ENCODE measurements around the gene DDOST.
A peak's percentile ranks its signal among the peaks of the same experiment; 100 is the strongest.

Gene DDOST

DNA sequence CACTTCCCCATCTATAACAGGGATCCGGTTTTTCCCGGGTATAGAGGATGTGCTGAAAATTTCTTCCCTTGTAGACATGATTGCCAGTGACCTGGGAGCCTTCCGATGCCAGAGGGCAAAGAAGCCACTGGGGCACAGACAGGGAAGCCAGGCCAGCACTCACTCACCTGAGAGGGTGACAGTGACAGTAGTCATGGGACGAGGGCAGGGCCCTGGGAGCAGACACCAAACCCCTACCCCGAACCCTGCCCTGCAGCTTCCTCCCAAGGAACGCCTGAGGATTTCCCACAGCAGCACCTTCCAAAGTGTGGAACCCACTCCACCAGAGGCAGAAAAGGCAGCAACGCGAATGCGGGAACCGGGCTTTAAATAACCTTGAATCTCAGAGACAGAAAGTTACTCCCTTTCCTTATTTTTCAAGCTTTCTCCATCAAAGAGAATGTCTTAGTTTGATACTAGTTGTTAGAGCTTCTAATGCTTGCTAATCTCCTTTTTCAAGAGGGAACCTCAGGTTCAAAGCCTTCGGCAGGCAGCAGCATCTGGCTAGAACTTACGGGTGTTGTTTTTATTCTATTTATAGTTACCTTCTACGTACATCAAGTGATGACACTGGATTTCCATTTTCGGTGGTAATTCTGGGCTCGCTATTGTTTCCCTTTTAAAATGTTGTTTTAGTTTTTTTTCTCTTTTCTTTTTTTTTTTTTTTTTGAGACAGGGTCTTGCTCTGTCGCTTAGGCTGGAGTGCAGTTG, 2.8 kb downstream of the DDOST start:
- no peak for DNase-seq

DNA sequence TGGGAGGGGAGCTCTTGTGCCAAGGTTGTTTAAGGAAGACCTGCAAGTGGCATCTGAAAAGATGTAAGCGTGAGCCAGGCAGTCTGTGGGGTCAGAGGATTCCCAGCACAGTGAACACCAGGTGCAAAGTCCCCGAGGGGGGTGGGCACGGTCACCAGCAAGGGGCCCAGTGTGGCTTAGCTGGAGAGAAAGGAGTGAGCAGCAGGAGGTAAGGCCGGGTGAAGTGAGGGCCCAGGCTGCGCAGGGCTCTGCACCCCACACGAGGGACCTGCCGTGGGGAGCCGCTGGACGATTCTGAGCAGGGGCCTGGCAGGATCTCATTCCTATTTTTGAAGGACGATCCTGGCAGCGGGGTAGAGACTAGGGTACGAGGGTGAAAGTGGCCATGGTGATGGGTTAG, 4.1 kb downstream of the DDOST start:
- no peak for DNase-seq

DNA sequence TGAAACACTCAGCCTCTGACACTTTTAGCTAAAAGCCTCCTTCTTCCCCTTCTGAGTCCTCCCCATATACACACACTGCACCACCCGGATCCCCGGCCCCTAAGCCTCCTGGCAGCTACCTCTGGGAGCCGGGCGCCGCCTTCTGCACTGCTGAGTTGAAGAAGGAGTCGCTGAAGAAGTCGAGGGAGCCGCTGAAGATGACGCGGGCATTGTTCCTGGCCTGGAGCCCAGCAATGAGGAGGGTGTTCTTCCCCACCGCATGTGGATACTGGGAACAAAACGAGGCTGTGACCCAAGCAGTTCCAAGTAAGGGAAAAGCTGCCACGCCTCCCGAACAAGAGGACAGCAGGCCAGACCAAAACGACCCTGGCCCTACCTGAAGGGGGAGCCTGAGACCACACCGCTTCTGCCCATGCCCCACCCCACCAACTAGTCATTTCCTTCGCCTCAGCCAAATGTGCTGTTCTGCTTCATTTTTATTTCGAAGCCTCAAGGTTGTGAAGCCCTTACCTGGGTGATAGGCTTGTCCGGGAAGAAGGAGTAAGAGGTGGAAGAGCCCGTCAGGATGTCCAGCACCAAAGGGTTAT, 7.0 kb downstream of the DDOST start:
- no peak for DNase-seq

DNA sequence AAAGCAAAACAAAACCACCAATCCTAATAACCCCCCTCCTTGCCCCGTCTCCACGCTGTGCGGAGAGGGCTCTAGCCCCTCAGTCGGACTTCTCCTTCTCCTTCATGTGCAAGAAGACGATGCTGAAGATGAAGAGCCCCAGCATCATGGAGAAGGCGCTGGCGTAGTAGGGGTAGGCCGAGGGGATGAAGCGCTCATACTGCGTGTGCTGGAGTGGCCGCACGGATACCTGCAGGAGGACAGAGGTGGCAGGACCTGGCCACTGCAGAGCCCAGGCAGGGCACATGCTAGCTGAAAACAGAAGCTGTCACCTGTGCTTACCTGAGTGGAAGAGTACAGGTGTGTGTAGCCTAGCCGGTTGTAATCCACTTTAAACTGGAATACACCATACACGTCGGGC, 8.9 kb downstream of the DDOST start:
- DNase-seq, result no peak

DNA sequence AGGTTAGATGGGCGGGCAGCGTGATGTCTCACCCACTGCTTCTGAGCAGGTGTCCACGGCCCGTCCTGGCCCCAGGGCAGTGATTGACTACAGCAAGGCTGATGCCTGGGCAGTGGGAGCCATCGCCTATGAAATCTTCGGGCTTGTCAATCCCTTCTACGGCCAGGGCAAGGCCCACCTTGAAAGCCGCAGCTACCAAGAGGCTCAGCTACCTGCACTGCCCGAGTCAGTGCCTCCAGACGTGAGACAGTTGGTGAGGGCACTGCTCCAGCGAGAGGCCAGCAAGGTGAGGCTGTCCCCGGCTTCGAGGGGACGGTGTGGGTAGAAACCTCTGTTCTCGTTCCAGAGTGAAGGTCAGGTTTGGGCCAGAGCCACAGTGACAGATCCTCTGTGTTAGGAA, 12.2 kb downstream of the DDOST start:
- DNase-seq, result no peak

DNA sequence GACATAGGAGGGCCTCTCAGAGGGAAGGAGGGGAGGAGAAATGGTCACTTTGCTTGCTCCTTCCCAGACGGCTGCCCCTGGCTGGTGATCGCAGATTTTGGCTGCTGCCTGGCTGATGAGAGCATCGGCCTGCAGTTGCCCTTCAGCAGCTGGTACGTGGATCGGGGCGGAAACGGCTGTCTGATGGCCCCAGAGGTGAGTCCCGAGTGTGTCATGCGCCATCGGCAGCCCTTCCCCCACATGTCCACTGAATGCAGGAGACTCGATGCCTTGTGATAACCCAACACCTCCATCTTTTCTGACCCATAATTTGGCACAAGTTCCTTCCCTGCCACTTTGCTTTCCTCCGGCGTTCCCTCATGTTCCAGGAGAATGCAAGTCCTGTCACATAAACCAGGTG, 12.7 kb downstream of the DDOST start:
- no peak for DNase-seq

DNA sequence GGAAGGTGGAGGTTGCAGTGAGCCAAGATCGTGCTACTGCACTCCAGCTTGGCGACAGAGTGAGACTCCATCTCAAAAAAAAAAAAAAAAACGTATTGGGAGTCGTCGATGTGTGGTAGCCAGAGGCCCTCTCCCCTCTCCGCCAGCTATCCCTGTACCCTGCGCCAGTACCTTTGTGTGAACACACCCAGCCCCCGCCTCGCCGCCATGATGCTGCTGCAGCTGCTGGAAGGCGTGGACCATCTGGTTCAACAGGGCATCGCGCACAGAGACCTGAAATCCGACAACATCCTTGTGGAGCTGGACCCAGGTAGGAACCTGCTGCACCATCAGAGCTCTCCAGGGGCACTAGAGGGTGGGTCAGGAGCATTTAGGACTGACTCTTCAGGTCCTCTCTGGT, 15.8 kb downstream of the DDOST start:
- DNase-seq, result no peak

DNA sequence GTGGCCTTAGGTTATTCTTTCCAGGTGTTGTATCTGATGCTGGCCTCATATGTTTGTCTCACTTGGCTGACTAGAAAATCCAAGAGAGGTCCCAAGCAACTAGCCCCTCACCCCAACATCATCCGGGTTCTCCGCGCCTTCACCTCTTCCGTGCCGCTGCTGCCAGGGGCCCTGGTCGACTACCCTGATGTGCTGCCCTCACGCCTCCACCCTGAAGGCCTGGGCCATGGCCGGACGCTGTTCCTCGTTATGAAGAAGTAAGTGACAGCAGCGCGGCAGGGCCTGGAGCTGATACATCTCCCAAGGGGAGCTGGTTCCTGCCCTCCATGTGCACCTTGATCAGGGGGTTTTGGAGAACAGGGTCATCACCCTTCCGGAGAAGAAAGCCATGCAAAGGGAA, 16.8 kb downstream of the DDOST start:
- DNase-seq, result no peak

DNA sequence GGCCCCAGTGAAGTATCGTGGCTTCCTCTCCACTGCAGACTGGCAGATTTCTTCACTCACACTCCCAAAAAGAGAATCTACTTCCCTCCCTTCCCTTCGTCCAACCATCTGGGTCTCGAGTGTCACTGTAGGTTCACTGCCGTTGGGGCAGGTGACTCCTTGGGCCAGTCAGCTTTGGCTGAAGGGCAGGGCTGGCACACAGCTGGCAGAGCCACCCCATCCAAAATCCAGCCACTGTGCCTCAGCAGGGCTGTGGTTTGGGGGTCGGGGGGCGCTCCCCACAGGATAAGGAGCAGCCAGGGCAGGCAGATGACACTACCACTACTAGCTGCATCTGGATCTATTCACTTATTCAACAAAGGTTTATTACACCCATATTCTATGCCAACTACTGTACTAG, 18.1 kb downstream of the DDOST start:
- DNase-seq, result no peak

DNA sequence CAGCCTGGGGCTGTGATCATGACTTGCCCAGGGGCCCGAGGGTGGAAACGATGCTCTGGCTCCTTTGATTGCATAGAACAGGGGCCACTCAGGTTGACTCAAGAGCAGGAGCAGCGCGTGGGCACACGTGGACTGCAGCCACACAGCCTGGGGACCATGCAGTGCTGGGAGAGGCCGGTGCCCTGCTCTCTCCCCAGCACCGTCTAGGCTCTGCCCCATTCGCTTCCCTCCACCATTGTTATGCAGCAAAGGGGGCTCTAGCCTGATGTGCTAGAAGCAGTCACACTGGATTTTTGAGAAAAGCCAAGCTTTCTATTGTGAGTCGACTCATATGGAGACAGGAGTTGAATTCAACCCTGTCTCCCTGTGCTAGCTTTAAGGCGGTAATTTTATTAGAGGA, 19.2 kb downstream of the DDOST start:
- DNase-seq, result no peak

DNA sequence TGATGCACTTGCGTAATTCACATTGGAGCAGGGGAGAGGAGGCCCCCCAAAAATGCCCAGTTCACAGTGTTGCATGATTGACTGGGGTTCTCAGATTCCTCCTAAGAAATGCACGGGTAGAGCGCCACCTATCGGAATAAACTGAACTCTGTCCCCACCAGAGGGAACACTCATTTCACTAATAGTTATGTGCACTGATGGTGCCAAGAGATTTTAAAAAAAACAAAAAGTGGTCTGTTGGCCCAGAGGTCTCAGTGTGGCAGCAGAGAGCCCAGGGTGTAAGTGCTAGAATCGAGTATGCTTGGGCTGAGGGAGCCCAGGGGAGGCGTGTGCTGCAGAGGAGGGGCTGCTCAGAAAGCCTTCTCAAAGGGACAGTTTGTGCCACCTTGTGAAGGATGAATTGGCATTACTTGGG, 21.0 kb downstream of the DDOST start:
- DNase-seq, result peak; percentile 44

DNA sequence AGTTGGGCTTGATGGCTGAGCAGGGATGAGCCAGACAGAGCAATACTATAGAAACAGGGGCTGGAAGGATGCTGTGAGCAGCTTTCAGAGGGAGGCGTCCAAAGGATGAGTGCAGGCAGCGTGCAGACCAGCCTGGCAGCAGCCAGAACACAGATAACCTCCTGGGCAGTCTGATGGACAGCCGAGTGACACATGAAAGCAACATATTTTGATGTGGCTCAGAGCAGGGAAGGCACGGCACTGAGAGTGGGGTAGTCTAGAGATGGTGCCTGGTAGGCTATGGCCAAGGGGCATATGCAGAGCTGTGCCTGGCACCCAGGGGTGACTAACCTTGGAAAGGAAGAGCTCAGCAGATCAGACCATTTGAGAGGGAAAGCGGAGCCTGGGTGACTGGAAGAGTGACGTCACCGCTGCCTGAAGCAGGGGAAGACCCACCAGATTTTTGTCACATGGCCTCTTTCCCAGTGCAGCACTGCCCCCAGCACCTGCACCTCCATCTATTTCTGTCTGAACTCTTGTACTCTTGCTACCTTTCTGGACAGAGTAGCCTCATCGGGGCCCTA, 24.3 kb downstream of the DDOST start:
- no peak for DNase-seq

DNA sequence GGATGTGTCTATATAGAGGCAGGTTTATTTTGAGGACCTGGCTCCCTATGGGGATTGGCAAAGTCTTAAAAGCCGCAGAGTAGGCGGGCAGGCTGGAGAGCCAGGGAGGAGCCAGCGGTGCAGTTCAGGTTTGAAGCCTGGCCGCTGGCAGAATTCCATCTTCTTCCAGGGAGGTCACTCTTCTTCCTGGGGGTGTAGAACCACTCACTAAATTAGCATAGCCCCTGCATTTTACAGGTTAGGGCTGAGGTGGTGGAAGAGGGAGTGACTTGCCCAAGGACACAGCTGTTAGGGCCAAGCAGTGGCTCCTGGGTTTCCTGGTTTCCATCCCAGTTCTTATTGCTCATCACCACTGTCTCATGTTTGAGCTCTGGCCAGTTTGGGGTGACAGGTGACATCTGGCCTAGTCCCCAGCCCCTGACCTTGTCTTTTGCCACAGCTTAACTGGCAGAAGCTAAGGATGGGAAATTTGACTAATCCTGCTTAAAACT, 26.5 kb downstream of the DDOST start:
- DNase-seq, result peak; percentile 40

DNA sequence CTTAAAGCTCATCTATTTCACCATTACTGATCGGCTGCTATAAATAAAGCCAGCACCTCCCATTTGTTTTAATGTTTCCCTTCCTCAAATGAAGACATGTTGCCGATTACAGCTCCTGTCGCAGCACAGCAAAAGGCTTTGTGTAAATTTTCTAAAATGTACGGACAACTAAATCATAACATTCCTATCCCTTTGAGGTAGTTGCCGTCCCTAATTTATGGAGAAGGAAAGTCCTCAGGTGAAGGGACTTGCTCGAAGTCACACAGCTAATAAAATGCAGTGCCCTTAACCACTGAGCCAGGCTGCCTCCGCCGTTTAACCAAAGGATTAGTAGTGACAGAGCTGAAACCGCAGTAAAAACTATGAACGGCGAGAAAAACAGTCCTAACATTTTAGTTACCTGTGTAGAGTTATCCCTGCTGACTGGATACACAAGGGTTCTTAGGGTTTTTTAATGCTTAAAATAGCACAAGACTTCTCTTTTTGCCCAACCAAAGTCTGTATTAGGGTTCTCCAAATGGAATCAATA, 27.0 kb downstream of the DDOST start:
- DNase-seq, result no peak

DNA sequence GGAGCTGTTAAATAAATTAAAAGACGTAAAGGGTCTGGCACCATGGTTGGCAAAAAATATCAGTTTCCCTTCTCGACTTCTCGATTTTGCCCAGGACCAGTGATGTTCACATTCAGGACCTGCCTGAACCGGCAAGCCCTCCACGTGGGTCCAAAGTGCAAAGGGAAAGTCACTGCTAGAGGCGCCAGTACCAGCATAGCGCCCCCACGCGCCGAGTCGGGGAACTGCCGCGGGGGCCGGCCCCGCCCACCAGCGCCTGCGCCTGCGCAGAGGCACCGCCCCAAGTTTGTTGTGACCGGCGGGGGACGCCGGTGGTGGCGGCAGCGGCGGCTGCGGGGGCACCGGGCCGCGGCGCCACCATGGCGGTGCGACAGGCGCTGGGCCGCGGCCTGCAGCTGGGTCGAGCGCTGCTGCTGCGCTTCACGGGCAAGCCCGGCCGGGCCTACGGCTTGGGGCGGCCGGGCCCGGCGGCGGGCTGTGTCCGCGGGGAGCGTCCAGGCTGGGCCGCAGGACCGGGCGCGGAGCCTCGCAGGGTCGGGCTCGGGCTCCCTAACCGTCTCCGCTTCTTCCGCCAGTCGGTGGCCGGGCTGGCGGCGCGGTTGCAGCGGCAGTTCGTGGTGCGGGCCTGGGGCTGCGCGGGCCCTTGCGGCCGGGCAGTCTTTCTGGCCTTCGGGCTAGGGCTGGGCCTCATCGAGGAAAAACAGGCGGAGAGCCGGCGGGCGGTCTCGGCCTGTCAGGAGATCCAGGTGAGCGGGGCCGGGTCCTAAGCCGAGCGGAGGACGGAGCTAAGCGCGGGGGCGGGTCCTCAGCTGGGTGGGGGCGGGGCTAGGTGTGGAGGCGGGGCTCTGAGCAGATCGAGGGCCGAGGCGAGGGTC, 27.7 kb downstream of the DDOST start, which contains the start of gene PINK1:
Gene PINK1 (plus strand): TSS at position 269 of the 875 bp plus-strand sequence. CDS start 91 bp downstream, at position 360.
- peak; percentile 79 for DNase-seq

DNA sequence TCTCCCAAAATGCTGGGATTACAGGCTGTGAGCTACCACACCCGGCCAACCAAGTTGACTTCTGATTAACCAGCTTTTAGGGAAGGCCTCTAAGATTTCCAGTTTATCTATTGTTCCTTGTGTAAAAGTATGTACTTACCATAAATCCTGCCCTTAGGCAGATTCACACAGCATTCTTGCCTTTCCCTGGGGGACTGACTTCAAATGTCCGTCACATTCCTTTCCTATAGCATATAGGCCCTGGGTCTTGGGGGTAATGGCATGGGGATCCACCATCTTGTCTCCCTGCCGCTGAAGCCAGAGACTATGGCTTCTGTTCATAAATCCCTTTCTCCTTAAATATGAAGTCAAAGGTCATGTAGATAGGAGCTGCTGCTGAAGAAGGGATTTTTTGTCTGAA, 28.8 kb downstream of the DDOST start:
- no peak for DNase-seq

DNA sequence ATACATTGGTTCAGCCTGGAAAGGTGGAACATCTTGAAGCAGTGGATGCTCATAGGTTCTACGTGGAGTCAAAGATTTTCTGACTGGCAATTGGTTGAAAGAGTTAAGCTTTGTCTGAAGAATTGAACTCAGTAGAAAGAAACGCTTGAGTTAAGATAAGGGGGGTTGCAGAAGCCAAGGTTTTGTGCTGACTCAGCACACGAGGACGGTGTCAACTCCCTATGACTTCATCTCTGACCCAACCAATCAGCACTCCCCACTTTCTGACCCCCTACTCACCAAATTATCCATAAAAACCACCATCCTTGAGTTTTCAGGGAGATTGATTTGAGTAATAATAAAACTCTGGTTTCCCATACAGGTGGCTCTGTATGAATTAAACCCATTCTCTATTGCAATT, 30.4 kb downstream of the DDOST start:
- no peak for DNase-seq

DNA sequence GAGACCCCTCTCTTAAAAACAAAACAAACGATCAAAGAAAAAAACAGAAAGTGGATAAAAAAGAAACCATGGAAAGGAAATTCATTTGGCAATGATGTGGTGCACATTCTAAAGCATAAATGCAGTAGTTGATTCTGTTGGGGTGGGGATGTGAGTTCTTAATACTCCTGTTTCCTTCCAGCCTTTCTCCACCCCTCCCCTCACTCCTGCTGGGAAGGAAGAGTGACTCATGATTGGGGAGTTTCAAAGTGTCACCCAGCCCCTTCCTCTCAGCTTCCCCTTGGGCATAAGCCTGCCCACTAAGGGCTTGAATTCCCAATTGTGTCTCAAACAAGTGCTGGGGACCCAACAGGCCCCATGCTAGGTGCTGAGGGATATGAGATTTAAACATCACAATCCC, 34.6 kb downstream of the DDOST start:
- no peak for DNase-seq

DNA sequence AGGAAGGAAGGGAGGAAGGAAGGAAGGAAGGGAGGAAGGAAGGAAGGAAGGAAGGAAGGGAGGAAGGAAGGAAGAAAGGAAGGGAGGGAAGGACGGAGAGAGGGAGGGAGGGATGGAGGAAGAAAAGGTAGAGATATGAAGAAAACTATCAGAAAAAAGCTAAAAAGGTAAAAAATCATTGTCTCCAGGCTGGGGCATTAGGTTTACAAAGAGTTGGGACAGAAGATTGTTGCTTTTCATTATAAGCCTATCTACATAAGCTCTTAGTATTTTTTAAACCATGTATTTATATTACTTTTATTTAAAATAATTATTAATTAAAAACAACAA, 35.1 kb downstream of the DDOST start:
- no peak for DNase-seq

DNA sequence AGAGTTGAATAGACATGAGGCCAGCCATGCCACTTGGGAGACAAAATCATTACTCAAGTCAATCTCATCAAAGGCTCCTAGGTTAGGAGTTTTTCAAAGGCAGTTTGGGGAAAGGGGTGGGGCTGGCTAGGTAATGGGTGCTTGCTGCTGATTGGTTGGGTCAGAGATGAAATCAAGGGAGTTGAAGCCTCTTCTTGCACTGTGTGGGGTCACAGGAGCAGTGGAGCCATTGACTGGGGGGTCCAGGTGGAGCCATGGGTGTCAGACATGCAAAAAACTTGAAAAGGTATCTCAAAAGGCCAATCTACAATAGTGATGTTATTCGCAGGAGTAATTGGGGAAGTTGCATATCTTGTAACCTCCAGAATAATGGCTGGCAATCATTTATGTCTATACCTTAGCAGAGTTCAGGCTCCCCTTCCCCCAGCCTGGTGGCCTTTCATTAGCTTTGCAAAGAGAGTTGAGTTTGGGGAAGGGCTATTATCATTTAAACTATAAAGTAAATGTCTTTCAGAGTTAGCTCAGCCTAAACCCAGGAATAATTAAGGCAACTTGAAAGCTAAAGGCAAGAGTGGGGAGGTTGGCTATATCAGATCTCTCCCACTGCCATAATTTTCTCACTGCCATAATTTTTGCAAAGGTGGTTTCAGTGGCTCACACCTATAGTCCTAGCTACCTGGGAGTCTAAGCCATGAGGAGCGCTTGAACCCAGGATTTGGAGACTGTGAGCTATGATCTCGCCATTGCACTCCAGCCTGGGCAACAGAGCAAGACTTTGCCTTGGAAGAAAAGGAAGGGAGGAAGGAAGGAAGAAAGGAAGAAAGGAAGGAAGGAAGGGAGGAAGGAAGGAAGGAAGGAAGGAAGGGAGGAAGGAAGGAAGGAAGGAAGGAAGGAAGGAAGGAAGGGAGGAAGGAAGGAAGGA, 35.7 kb downstream of the DDOST start:
- no peak for DNase-seq

DNA sequence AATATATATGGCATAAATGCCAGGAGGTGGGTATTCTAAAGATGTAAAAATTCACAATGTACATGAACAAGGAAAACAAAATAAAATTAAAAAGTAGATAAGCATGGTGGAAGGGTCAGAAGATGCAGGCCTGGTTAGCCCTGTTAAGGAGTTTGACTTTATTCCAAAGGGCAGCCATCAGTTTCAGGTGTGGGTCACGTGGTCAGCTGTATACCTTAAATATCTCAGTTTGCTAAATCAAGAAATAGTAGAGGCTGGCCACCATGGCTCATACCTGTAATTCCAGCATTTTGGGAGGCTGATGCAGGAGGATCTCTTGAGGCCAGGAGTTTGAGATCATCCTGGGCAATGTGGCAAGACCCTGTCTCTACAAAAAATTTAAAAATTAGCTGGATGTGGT, 36.5 kb downstream of the DDOST start:
- DNase-seq, result no peak

DNA sequence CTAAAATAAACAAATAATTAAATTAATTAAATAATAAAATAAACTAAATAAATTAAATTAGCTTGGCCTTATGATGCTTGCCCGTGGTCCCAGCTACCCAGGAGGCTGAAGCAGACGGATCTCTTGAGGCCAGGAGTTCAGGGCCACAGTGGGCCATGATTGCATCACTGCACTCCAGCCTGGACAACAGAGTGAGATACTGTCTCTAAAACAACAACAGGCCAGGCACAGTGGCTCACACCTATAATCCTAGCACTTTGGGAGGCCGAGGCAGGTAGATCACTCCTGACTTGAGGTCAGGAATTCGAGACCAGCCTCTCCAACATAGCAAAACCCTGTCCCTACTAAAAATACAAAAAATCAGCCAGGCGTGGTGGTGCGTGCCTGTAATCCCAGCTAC, 40.2 kb downstream of the DDOST start:
- DNase-seq, result no peak
